HepG2 (cell line): ENCODE measurements around the gene NOL4L. TPM values are rescaled to one million over a fixed set of nuclear protein-coding genes. Genes with fewer than 3 reads are reported as not detected.

Experiments
- CTCF ChIP-seq: sonication (generic); formaldehyde crosslinking; IDR thresholded peaks from 2 replicates; pipeline ENCODE4 v1.5.0; 2020; ENCODE audit warnings: mild to moderate bottlenecking, missing genetic modification reagents, moderate library complexity
- ELF4 ChIP-seq: sonication (generic); formaldehyde crosslinking; IDR thresholded peaks from 2 replicates; pipeline ENCODE4 v1.5.0; 2020; ENCODE audit warnings: missing genetic modification reagents, mild to moderate bottlenecking, moderate library complexity, borderline replicate concordance
- HNF1A ChIP-seq, 2 experiments: sonication (generic) in 1 of 2; formaldehyde crosslinking in 1 of 2; IDR thresholded peaks; 2 replicates each; pipeline versions ENCODE4 v1.4.0 to v1.6.1; 2016 to 2020; ENCODE audit warnings: borderline replicate concordance in 1 of 2, low read depth in 1 of 2, mild to moderate bottlenecking in 1 of 2, missing genetic modification reagents in 1 of 2
- HNF1B ChIP-seq: sonication (generic); formaldehyde crosslinking; IDR thresholded peaks from 2 replicates; pipeline ENCODE4 v1.5.1; 2020; ENCODE audit warnings: mild to moderate bottlenecking, moderate library complexity, missing genetic modification reagents
- HNF4A ChIP-seq: sonication (generic); formaldehyde crosslinking; IDR thresholded peaks from 2 replicates; pipeline ENCODE4 v1.4.0; 2020; ENCODE audit warnings: missing genetic modification reagents
- NCOR1 ChIP-seq: fragments of 200-600 bp; sonication (generic); IDR thresholded peaks from 2 replicates; pipeline ENCODE4 v1.7.0; 2017; ENCODE audit warnings: antibody characterized with exemption, low read length, borderline replicate concordance
- TBX3 ChIP-seq: fragments of 450-650 bp; IDR thresholded peaks from 2 replicates; pipeline ENCODE4 v1.6.1; 2017; ENCODE audit warnings: antibody characterized with exemption, mild to moderate bottlenecking, inconsistent platforms, borderline replicate concordance
- XRCC5 ChIP-seq: fragments of 200-400 bp; formaldehyde crosslinking; optimal IDR thresholded peaks from 2 replicates; pipeline ENCODE3; 2017; ENCODE audit warnings: mild to moderate bottlenecking, low read length
- ZBTB26 ChIP-seq: IDR thresholded peaks from 2 replicates; pipeline ENCODE4 v1.6.1; 2016; ENCODE audit warnings: missing compliant biosample characterization, missing genetic modification reagents, borderline replicate concordance
- ZKSCAN5 ChIP-seq: sonication (generic); formaldehyde crosslinking; IDR thresholded peaks from 2 replicates; pipeline ENCODE4 v1.5.1; 2020; ENCODE audit warnings: mild to moderate bottlenecking, missing genetic modification reagents
- ZNF430 ChIP-seq: sonication (generic); formaldehyde crosslinking; IDR thresholded peaks from 2 replicates; pipeline ENCODE4 v1.9.0; 2021; ENCODE audit warnings: mild to moderate bottlenecking, missing genetic modification reagents
- ZNF574 ChIP-seq: sonication (generic); formaldehyde crosslinking; IDR thresholded peaks from 2 replicates; pipeline ENCODE4 v1.4.0; 2020; ENCODE audit warnings: missing genetic modification reagents
- ZSCAN25 ChIP-seq: sonication (generic); formaldehyde crosslinking; IDR thresholded peaks from 2 replicates; pipeline ENCODE4 v1.8.0; 2022; ENCODE audit warnings: mild to moderate bottlenecking, missing genetic modification reagents
- ZSCAN31 ChIP-seq: sonication (generic); formaldehyde crosslinking; IDR thresholded peaks from 2 replicates; pipeline ENCODE4 v1.5.0; 2020; ENCODE audit warnings: low read depth, mild to moderate bottlenecking, missing genetic modification reagents
- polyA plus RNA-seq, 8 experiments: library from polyadenylated mRNA; depleted of rRNA in 3 of 8; stranded (reverse) in 7 of 8; unstranded in 1 of 8; fragments of >200 nt; fragmentation: Illumina TruSeq in 4 of 8; extraction: Trizol in 4 of 8; gene quantifications; 2 replicates each; pipeline versions ENCODE4 v1.2.1 to v1.2.3, GENCODE V29; 2011 to 2016; ENCODE audit warnings: low read depth in 4 of 8, missing spikeins in 1 of 8, mixed read lengths in 1 of 8; ENCODE audit not compliant: insufficient read depth in 1 of 8
- total RNA-seq, 5 experiments: library from RNA; depleted of rRNA; stranded (reverse); fragments of >200 nt; fragmentation: Illumina TruSeq; extraction: Trizol; gene quantifications; 2 replicates each; pipeline ENCODE4 v1.2.3, GENCODE V29; 2016; ENCODE audit warnings: low read depth in 1 of 5

NOL4L gene
- total and polyA plus RNA-seq, 2 of the 13 experiments (the other 11 are each of a cell fraction or from before 2014, with no cell fraction given): 16.6 to 35.4 TPM

- TF ChIP-seq HNF1A (IDR thresholded peaks at IDR 0.05; ENCODE audit: low read depth): 0 out of 2 replicates have a peak, but pooled peaks have one; percentile 37
- no peak; the same call in 1 of the 2 replicates for TF ChIP-seq HNF1A (CRISPR knock-in tag; IDR thresholded peaks at IDR 0.05; ENCODE audit: borderline replicate concordance)
- TF ChIP-seq NCOR1: peak; percentile 95
- no peak for TF ChIP-seq ELF4 (CRISPR knock-in tag)
- peak; percentile 63; the same call in 1 of the 2 replicates for TF ChIP-seq ZNF574 (CRISPR knock-in tag)
- peak; percentile 86 for TF ChIP-seq XRCC5
- TF ChIP-seq TBX3: peak; percentile 69; the same call in 1 of the 2 replicates
- TF ChIP-seq ZNF430: peak; percentile 31; the same call in 1 of the 2 replicates
- TF ChIP-seq CTCF (CRISPR knock-in tag): no peak; the same call in 1 of the 2 replicates
- peak; percentile 97 for TF ChIP-seq HNF4A
- peak; percentile 51; the same call in 1 of the 2 replicates for TF ChIP-seq ZBTB26 (CRISPR knock-in tag)
- TF ChIP-seq ZKSCAN5 (CRISPR knock-in tag): 0 out of 2 replicates have a peak, but pooled peaks have one; percentile 15
- peak; percentile 96 for TF ChIP-seq ZSCAN25 (CRISPR knock-in tag)
- peak; percentile 81 for TF ChIP-seq HNF1B
- TF ChIP-seq ZSCAN31 (CRISPR knock-in tag): peak; percentile 98
Observed at GRCh38 chr20:32473231-32474008, 111.7 kb downstream of the NOL4L start (continued).
